Activated T-helper 17 cell treated with anti-CD3 and anti-CD28 coated beads, Interleukin-2, amount 50 U/mL, for 72 hours (primary cell): Measurements from ENCODE around the gene ZNF460. TPM values are rescaled to one million over a fixed set of nuclear protein-coding genes. Genes with fewer than 3 reads are reported as not detected.

Experiments
- total RNA-seq, 2 donors: library from RNA; stranded (reverse); gene quantifications; one replicate each; pipeline ENCODE4 v1.2.3, GENCODE V29; 2022

Gene ZNF460
- total RNA-seq, 2 donors from 2014 or later: 90.0 to 130 TPM

Other genes with a start within 250 kb of the ZNF460 start
- not detected for gene USP29, start 160.5 kb upstream of the ZNF460 start, total RNA-seq
- not detected for gene ZIM3, start 135.3 kb upstream of the ZNF460 start, total RNA-seq
- gene DUXA, start 113.0 kb upstream of the ZNF460 start, total RNA-seq: not detected
- 10 to 100 TPM; 23.7 to 51.0 TPM for gene ZNF264, start 89.0 kb upstream of the ZNF460 start, total RNA-seq
- 1 to 10 TPM; 2.1 to 3.5 TPM for gene AURKC, start 49.5 kb upstream of the ZNF460 start, total RNA-seq
- gene ZNF805, start 39.9 kb upstream of the ZNF460 start, total RNA-seq: 10 to 100 TPM in 1 of 2 donors, 1 to 10 TPM in 1; 9.1 to 16.7 TPM
- 1 to 10 TPM; 6.6 to 6.7 TPM for gene ZNF543, start 40.0 kb downstream of the ZNF460 start, total RNA-seq
- gene ZNF304, start 70.8 kb downstream of the ZNF460 start, total RNA-seq: 1 to 10 TPM; 5.3 to 6.4 TPM
- gene TRAPPC2B, start 83.1 kb downstream of the ZNF460 start, total RNA-seq: 1 to 10 TPM; 4.5 to 8.8 TPM
- gene ZNF547, start 83.1 kb downstream of the ZNF460 start, total RNA-seq: 1 to 10 TPM; 2.7 to 5.4 TPM
- gene ZNF548, start 109.4 kb downstream of the ZNF460 start, total RNA-seq: 10 to 100 TPM; 19.4 to 48.5 TPM
- gene ZNF17, start 130.7 kb downstream of the ZNF460 start, total RNA-seq: 10 to 100 TPM in 1 of 2 donors, 1 to 10 TPM in 1; 8.3 to 12.0 TPM
- 10 to 100 TPM; 13.8 to 15.0 TPM for gene ZNF749, start 154.8 kb downstream of the ZNF460 start, total RNA-seq
- gene VN1R1, start 176.7 kb downstream of the ZNF460 start, total RNA-seq: under 1 TPM in 1 of 2 donors, not detected in 1; 0.37 TPM
- 1 to 10 TPM; 2.8 to 4.5 TPM for gene ZNF772, start 197.1 kb downstream of the ZNF460 start, total RNA-seq
- gene ZNF419, start 207.3 kb downstream of the ZNF460 start, total RNA-seq: 1 to 10 TPM; 4.7 to 8.5 TPM
- gene ZNF773, start 219.5 kb downstream of the ZNF460 start, total RNA-seq: 1 to 10 TPM; 3.8 to 6.2 TPM
- 1 to 10 TPM; 3.2 to 4.9 TPM for gene ZNF549, start 246.9 kb downstream of the ZNF460 start, total RNA-seq